WTC11 (cell line): Measurements from ENCODE around the gene SLC24A4. TPM values are rescaled to one million over a fixed set of nuclear protein-coding genes. Genes with fewer than 3 reads are reported as not detected.

Experiments
- ATAC-seq: fragments of 200-7000 bp; cut with Tn5 transposase; 2 replicates; pipeline ENCODE4 v1.10.0; 2021; ENCODE audit warnings: mild to moderate bottlenecking, moderate library complexity
- CTCF ChIA-PET: fragments of 300-600 bp; sonication (Branson Sonifier 250); formaldehyde crosslinking; loops from one replicate; lab custom pipeline; 2021; ENCODE audit warnings: antibody characterized with exemption; lab: Charles Lee
- POLR2A ChIA-PET: fragments of 350-600 bp; sonication (Branson Sonifier 250); formaldehyde crosslinking; loops from one replicate; lab custom pipeline; 2021; ENCODE audit warnings: antibody characterized with exemption; lab: Charles Lee
- DNase-seq: peaks from one replicate; pipeline ENCODE4 v3.0.0; 2021; ENCODE audit warnings: low spot score
- H3K27ac Mint-ChIP-seq: 2 replicates; pipeline ENCODE4 v1.8.0; 2021; ENCODE audit warnings: mixed read lengths
- H3K27me3 Mint-ChIP-seq: 2 replicates; pipeline ENCODE4 v1.8.0; 2021; ENCODE audit warnings: low read depth, mild to moderate bottlenecking, moderate library complexity, mixed read lengths
- H3K36me3 Mint-ChIP-seq: 2 replicates; pipeline ENCODE4 v1.8.0; 2021; ENCODE audit warnings: mixed read lengths
- H3K4me1 Mint-ChIP-seq: 2 replicates; pipeline ENCODE4 v1.8.0; 2022; ENCODE audit warnings: mixed read lengths
- H3K4me3 Mint-ChIP-seq: 2 replicates; pipeline ENCODE4 v1.8.0; 2021; ENCODE audit warnings: mild to moderate bottlenecking, moderate library complexity, mixed read lengths
- H3K9me3 Mint-ChIP-seq: 2 replicates; pipeline ENCODE4 v1.8.0; 2021; ENCODE audit warnings: mixed read lengths
- ATF1 ChIP-seq: sonication (generic); formaldehyde crosslinking; IDR thresholded peaks from 2 replicates; pipeline ENCODE4 v1.8.1; 2023; ENCODE audit warnings: mild to moderate bottlenecking, moderate library complexity, missing genetic modification reagents
- CBFB ChIP-seq: sonication (generic); formaldehyde crosslinking; IDR thresholded peaks from 2 replicates; pipeline ENCODE4 v1.8.1; 2022; ENCODE audit warnings: mild to moderate bottlenecking, low read depth, missing genetic modification reagents
- CREB1 ChIP-seq: sonication (generic); formaldehyde crosslinking; IDR thresholded peaks from 2 replicates; pipeline ENCODE4 v1.8.0; 2023; ENCODE audit warnings: mild to moderate bottlenecking, missing genetic modification reagents
- FOXJ3 ChIP-seq: sonication (generic); formaldehyde crosslinking; IDR thresholded peaks from 2 replicates; pipeline ENCODE4 v1.9.0; 2021; ENCODE audit warnings: missing genetic modification reagents, mild to moderate bottlenecking, borderline replicate concordance
- GTF2I ChIP-seq: fragments of 250-450 bp; sonication (Bioruptor Pico); conservative IDR thresholded peaks from 2 replicates; pipeline ENCODE4 v1.4.0; 2021; ENCODE audit warnings: mild to moderate bottlenecking
- IRF2 ChIP-seq: sonication (generic); formaldehyde crosslinking; IDR thresholded peaks from 2 replicates; pipeline ENCODE4 v1.8.0; 2022; ENCODE audit warnings: low read depth, missing genetic modification reagents, borderline replicate concordance
- MXD4 ChIP-seq: fragments of 250-450 bp; sonication (Bioruptor Pico); IDR thresholded peaks from 2 replicates; pipeline ENCODE4 v1.8.0; 2021; ENCODE audit warnings: mild to moderate bottlenecking, moderate library complexity, borderline replicate concordance
- MYBL2 ChIP-seq: sonication (generic); formaldehyde crosslinking; IDR thresholded peaks from 2 replicates; pipeline ENCODE4 v1.8.1; 2023; ENCODE audit warnings: mild to moderate bottlenecking, moderate library complexity, missing genetic modification reagents
- NR1H2 ChIP-seq: sonication (generic); formaldehyde crosslinking; IDR thresholded peaks from 2 replicates; pipeline ENCODE4 v1.9.0; 2021; ENCODE audit warnings: mild to moderate bottlenecking, moderate library complexity, missing genetic modification reagents
- NR2C2 ChIP-seq: sonication (generic); formaldehyde crosslinking; IDR thresholded peaks from 2 replicates; pipeline ENCODE4 v1.8.0; 2022; ENCODE audit warnings: mild to moderate bottlenecking, missing genetic modification reagents
- TEAD1 ChIP-seq: sonication (generic); formaldehyde crosslinking; IDR thresholded peaks from 2 replicates; pipeline ENCODE4 v1.8.0; 2022; ENCODE audit warnings: mild to moderate bottlenecking, missing genetic modification reagents
- TEAD4 ChIP-seq: sonication (generic); formaldehyde crosslinking; IDR thresholded peaks from 2 replicates; pipeline ENCODE4 v1.8.0; 2022; ENCODE audit warnings: mild to moderate bottlenecking, missing genetic modification reagents
- total RNA-seq: library from RNA; stranded (reverse); gene quantifications from 3 replicates; pipeline ENCODE4 v1.2.3, GENCODE V29; 2021
- TF ChIP-seq, protein P1 (sequence below): sonication (generic); formaldehyde crosslinking; IDR thresholded peaks from 2 replicates; pipeline ENCODE4 v1.8.1; 2023; ENCODE audit warnings: mild to moderate bottlenecking, missing genetic modification reagents
- TF ChIP-seq, protein P2 (sequence below): sonication (generic); formaldehyde crosslinking; IDR thresholded peaks from 2 replicates; pipeline ENCODE4 v1.8.0; 2022; ENCODE audit warnings: mild to moderate bottlenecking, missing genetic modification reagents
- TF ChIP-seq, protein P3 (sequence below): sonication (generic); formaldehyde crosslinking; IDR thresholded peaks from 2 replicates; pipeline ENCODE4 v1.8.0; 2022; ENCODE audit warnings: mild to moderate bottlenecking, missing genetic modification reagents
- TF ChIP-seq, protein P4 (sequence below): fragments of 250-450 bp; sonication (Bioruptor Pico); IDR thresholded peaks from 2 replicates; pipeline ENCODE4 v2.1.2; 2022; ENCODE audit warnings: mild to moderate bottlenecking, moderate library complexity
- TF ChIP-seq, protein P5 (sequence below): sonication (generic); formaldehyde crosslinking; IDR thresholded peaks from 2 replicates; pipeline ENCODE4 v1.8.0; 2022; ENCODE audit warnings: mild to moderate bottlenecking, missing genetic modification reagents
- TF ChIP-seq, protein P6 (sequence below): sonication (generic); formaldehyde crosslinking; IDR thresholded peaks from 2 replicates; pipeline ENCODE4 v1.8.1; 2023; ENCODE audit warnings: mild to moderate bottlenecking, missing genetic modification reagents, moderate library complexity
- TF ChIP-seq, protein P7 (sequence below): fragments of 250-450 bp; sonication (Bioruptor Pico); conservative IDR thresholded peaks from 2 replicates; pipeline ENCODE4 v1.9.0; 2021; ENCODE audit warnings: mild to moderate bottlenecking

Gene SLC24A4
- total RNA-seq, 1 experiment from 2014 or later: 0.90 TPM

DNA sequence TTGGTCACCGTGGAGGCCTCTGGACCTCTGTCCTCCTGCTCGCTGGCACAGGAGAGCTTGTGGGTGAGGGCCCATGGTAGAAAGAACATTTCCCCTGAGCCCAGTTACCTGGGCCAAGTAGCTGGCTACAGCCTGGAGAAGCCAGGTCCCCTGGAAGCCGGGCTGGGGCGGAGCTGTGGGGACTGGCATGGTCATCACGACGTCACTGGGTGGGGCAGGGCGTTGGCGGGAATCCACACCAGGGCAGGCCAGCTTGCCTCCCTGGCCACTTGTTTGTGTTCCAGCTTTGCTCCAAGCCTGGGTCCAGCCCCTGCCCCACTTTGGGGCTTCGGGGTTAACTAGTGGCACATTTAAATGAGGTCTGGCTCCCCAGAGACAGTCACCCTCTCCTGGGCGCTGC lies 35.0 kb upstream of the SLC24A4 start:
- Mint-ChIP-seq H3K9me3 (no peaks in the 10 kb centered on the region), H3K27ac (no peak overlapping the region), H3K27me3 (no peaks in the 10 kb centered on the region; the same call in 1 of the 2 replicates), H3K4me3 (no peak overlapping the region), H3K36me3 (no peaks in the 10 kb centered on the region), H3K4me1 (no peaks in the 10 kb centered on the region)
- no peak for ATAC-seq
- TF ChIP-seq MYBL2 (CRISPR knock-in tag) (no peak), FOXJ3 (CRISPR knock-in tag) (no peak), GTF2I (CRISPR knock-in tag) (no peak), NR2C2 (no peak), ATF1 (CRISPR knock-in tag) (no peak), TEAD1 (CRISPR knock-in tag) (no peak)
- ChIA-PET POLR2A (no interaction called here), CTCF (no interaction called here)
- DNase-seq: no peak

DNA sequence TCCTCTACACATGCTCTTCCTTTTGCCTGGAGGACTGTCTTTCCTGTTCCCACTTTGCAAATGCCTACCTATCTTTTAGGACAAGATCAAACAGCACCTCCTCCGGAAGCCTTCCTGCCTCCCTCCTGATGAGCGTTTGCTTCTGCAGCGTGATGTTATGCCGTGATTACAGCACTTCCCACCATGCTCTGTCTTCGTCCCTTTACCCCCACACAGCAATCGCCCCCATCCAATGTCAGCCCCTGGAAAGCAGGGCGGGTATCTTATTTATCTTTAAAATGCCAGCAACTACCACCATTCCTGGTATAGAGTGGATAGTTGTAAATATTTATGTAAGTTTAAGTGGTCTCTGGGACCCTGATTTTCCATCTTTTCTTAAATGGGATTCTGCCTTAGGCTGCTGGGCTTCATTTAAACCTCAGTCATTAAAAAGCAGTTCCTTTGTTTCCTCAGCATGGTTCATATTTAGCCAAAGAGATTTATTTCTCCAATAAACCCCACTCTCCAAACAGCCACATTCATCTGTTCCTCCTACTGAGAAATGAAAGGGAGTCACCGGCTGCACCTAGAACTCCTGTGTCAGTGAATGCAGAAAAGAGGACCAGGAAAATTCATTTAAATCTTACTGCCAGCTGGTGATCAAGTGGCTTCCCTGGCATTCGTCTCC lies 33.8 kb upstream of the SLC24A4 start:
- Mint-ChIP-seq H3K4me3 (no peak overlapping the region), H3K4me1 (no peaks in the 10 kb centered on the region), H3K27me3 (no peaks in the 10 kb centered on the region; the same call in 1 of the 2 replicates), H3K36me3 (no peaks in the 10 kb centered on the region), H3K9me3 (no peaks in the 10 kb centered on the region), H3K27ac (no peak overlapping the region)
- DNase-seq: no peak
- ChIA-PET CTCF (no interaction called here), POLR2A (no interaction called here)
- TF ChIP-seq NR2C2 (no peak), FOXJ3 (CRISPR knock-in tag) (no peak), TEAD4 (CRISPR knock-in tag) (no peak), CREB1 (CRISPR knock-in tag) (no peak), IRF2 (CRISPR knock-in tag) (no peak), MXD4 (CRISPR knock-in tag) (no peak), CBFB (CRISPR knock-in tag) (no peak), NR1H2 (CRISPR knock-in tag) (no peak)
- TF ChIP-seq, protein P1, sequence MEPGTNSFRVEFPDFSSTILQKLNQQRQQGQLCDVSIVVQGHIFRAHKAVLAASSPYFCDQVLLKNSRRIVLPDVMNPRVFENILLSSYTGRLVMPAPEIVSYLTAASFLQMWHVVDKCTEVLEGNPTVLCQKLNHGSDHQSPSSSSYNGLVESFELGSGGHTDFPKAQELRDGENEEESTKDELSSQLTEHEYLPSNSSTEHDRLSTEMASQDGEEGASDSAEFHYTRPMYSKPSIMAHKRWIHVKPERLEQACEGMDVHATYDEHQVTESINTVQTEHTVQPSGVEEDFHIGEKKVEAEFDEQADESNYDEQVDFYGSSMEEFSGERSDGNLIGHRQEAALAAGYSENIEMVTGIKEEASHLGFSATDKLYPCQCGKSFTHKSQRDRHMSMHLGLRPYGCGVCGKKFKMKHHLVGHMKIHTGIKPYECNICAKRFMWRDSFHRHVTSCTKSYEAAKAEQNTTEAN (CRISPR knock-in tag): no peak
- TF ChIP-seq, protein P2, sequence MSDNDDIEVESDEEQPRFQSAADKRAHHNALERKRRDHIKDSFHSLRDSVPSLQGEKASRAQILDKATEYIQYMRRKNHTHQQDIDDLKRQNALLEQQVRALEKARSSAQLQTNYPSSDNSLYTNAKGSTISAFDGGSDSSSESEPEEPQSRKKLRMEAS (CRISPR knock-in tag): no peak
- TF ChIP-seq, protein P3, sequence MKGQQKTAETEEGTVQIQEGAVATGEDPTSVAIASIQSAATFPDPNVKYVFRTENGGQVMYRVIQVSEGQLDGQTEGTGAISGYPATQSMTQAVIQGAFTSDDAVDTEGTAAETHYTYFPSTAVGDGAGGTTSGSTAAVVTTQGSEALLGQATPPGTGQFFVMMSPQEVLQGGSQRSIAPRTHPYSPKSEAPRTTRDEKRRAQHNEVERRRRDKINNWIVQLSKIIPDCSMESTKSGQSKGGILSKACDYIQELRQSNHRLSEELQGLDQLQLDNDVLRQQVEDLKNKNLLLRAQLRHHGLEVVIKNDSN (CRISPR knock-in tag): no peak
- TF ChIP-seq, protein P4, sequence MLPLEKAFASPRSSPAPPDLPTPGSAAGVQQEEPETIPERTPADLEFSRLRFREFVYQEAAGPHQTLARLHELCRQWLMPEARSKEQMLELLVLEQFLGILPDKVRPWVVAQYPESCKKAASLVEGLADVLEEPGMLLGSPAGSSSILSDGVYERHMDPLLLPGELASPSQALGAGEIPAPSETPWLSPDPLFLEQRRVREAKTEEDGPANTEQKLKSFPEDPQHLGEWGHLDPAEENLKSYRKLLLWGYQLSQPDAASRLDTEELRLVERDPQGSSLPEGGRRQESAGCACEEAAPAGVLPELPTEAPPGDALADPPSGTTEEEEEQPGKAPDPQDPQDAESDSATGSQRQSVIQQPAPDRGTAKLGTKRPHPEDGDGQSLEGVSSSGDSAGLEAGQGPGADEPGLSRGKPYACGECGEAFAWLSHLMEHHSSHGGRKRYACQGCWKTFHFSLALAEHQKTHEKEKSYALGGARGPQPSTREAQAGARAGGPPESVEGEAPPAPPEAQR: no peak
- TF ChIP-seq, protein P5, sequence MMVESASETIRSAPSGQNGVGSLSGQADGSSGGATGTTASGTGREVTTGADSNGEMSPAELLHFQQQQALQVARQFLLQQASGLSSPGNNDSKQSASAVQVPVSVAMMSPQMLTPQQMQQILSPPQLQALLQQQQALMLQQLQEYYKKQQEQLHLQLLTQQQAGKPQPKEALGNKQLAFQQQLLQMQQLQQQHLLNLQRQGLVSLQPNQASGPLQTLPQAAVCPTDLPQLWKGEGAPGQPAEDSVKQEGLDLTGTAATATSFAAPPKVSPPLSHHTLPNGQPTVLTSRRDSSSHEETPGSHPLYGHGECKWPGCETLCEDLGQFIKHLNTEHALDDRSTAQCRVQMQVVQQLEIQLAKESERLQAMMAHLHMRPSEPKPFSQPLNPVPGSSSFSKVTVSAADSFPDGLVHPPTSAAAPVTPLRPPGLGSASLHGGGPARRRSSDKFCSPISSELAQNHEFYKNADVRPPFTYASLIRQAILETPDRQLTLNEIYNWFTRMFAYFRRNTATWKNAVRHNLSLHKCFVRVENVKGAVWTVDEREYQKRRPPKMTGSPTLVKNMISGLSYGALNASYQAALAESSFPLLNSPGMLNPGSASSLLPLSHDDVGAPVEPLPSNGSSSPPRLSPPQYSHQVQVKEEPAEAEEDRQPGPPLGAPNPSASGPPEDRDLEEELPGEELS (CRISPR knock-in tag): no peak
- TF ChIP-seq, protein P6, sequence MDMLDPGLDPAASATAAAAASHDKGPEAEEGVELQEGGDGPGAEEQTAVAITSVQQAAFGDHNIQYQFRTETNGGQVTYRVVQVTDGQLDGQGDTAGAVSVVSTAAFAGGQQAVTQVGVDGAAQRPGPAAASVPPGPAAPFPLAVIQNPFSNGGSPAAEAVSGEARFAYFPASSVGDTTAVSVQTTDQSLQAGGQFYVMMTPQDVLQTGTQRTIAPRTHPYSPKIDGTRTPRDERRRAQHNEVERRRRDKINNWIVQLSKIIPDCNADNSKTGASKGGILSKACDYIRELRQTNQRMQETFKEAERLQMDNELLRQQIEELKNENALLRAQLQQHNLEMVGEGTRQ (CRISPR knock-in tag): no peak
- TF ChIP-seq, protein P7, sequence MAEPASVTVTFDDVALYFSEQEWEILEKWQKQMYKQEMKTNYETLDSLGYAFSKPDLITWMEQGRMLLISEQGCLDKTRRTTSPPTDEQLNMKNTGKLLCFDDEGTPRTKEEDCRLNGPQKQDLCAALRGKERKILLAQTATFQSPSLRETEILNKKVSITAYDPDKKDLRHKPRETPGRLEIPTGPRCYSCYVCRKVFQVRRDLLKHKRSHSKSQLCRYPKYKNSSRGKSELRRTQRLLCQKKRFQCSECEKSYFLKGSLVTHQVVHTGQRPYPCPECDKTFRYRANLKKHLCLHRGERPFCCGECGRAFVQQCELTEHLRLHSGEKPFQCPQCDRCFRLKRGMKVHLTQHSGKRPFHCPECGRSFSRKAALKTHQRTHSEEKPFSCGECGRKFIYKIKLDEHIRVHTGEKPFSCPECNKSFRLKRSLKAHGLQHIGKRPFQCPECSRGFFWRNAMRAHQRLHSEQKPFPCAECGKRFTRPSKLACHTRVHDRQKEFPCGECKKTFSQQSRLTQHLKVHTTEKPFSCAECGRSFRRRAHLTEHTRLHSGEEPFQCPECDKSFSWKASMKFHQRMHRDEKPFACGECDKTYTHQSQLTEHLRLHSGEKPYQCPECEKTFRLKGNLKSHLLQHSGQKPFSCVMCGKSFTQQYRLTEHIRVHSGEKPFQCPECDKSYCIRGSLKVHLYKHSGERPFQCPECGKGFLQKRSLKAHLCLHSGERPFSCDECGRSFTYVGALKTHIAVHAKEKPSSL (CRISPR knock-in tag): no peak
- ATAC-seq: no peak
